Smooth muscle cell (in vitro differentiated cells): Measurements from ENCODE around the gene FAM78A. TPM values are rescaled to one million over a fixed set of nuclear protein-coding genes. Genes with fewer than 3 reads are reported as not detected.

Source experiments
- DNase-seq: peaks from one replicate; lab custom pipeline; 2025; ENCODE audit not compliant: unreplicated experiment; lab: John Stamatoyannopoulos, UW
- H2AFZ ChIP-seq: fragments of 200-600 bp; sonication (generic); 2 replicates; pipeline ENCODE4 v1.6.0; 2016; ENCODE audit warnings: antibody characterized with exemption, low read depth, mild to moderate bottlenecking
- H3F3A ChIP-seq: fragments of 200-600 bp; sonication (generic); 2 replicates; pipeline ENCODE4 v1.6.0; 2017; ENCODE audit warnings: antibody characterized with exemption, low read depth
- H3K27ac ChIP-seq: fragments of 200-600 bp; sonication (generic); 2 replicates; pipeline ENCODE4 v1.5.1; 2016; ENCODE audit warnings: low read depth, mild to moderate bottlenecking
- H3K27me3 ChIP-seq: fragments of 200-600 bp; sonication (generic); 2 replicates; pipeline ENCODE4 v1.6.1; 2016; ENCODE audit warnings: low read depth, mild to moderate bottlenecking
- H3K36me3 ChIP-seq: fragments of 200-600 bp; sonication (generic); 2 replicates; pipeline ENCODE4 v1.5.1; 2016; ENCODE audit warnings: low read depth
- H3K4me1 ChIP-seq: fragments of 200-600 bp; sonication (generic); 2 replicates; pipeline ENCODE4 v1.5.1; 2016; ENCODE audit warnings: low read depth
- H3K4me2 ChIP-seq: fragments of 200-600 bp; sonication (generic); 2 replicates; pipeline ENCODE4 v1.6.0; 2016; ENCODE audit warnings: mild to moderate bottlenecking
- H3K4me3 ChIP-seq: fragments of 200-600 bp; sonication (generic); 2 replicates; pipeline ENCODE4 v1.5.1; 2016; ENCODE audit warnings: mild to moderate bottlenecking
- H3K79me2 ChIP-seq: fragments of 200-600 bp; sonication (generic); 2 replicates; pipeline ENCODE4 v1.6.0; 2016; ENCODE audit warnings: low read depth, mild to moderate bottlenecking
- H3K9ac ChIP-seq: fragments of 200-600 bp; sonication (generic); 2 replicates; pipeline ENCODE4 v1.6.0; 2016; ENCODE audit warnings: low read depth
- H3K9me3 ChIP-seq: fragments of 200-600 bp; sonication (generic); replicated peaks from 2 replicates; pipeline ENCODE4 v1.5.1; 2016; ENCODE audit warnings: low read depth
- H4K20me1 ChIP-seq: fragments of 200-600 bp; sonication (generic); 2 replicates; pipeline ENCODE4 v1.6.0; 2016; ENCODE audit warnings: low read depth
- CTCF ChIP-seq: fragments of 200-600 bp; sonication (generic); IDR thresholded peaks from 2 replicates; pipeline ENCODE4 v1.5.1; 2017; ENCODE audit warnings: borderline replicate concordance, mild to moderate bottlenecking, antibody characterized with exemption; ENCODE audit not compliant: insufficient read depth, poor library complexity, severe bottlenecking
- WGBS: methylation state at CpG from one replicate; pipeline ENCODE4 v1.1.7; 2016; ENCODE audit warnings: low lambda C conversion rate; 5-methylcytosine and 5-hydroxymethylcytosine counted together
- polyA plus RNA-seq: library from polyadenylated mRNA; unstranded; fragments of >200 nt; fragmentation: Nextera tagmentation; extraction: Ambion mirVana; gene quantifications from 2 replicates; pipeline ENCODE4 v1.2.1, GENCODE V29; 2016
- total RNA-seq: library from RNA; depleted of rRNA; stranded (reverse); fragments of >200 nt; gene quantifications from 2 replicates; pipeline ENCODE4 v1.2.3, GENCODE V29; 2014

Gene FAM78A
- total and polyA plus RNA-seq, 2 experiments from 2014 or later = 3.6 to 4.2 TPM

- Histone ChIP-seq H3F3A (no peaks in the 10 kb centered on the region), H3K27me3 (no peaks in the 10 kb centered on the region), H3K4me2 (no peak overlapping the region), H3K9me3 (no peaks in the 10 kb centered on the region), H3K4me3 (no peak overlapping the region), H3K9ac (no peak overlapping the region), H4K20me1 (no peaks in the 10 kb centered on the region), H3K36me3 (no peaks in the 10 kb centered on the region), H3K4me1 (peaks cover 11% of the 10 kb centered on the region), H3K79me2 (no peaks in the 10 kb centered on the region), H3K27ac (no peak overlapping the region), H2AFZ (no peak overlapping the region)
- 89% methylated on average over 4 of the region's 5 CpGs for WGBS
- no peak for DNase-seq
- no peak for TF ChIP-seq CTCF
These were observed 57.9 kb downstream of the FAM78A start for GRCh38 chr9:131218370-131218769.

GRCh38 chr9:131217331-131218031 is 58.8 kb downstream of the FAM78A start:
- Histone ChIP-seq H3F3A (no peaks in the 10 kb centered on the region), H3K27ac (no peak overlapping the region), H3K4me2 (no peak overlapping the region), H4K20me1 (no peaks in the 10 kb centered on the region), H3K4me1 (peaks cover 11% of the 10 kb centered on the region), H2AFZ (no peak overlapping the region), H3K9me3 (no peaks in the 10 kb centered on the region), H3K27me3 (no peaks in the 10 kb centered on the region), H3K4me3 (no peak overlapping the region), H3K79me2 (no peaks in the 10 kb centered on the region), H3K36me3 (no peaks in the 10 kb centered on the region), H3K9ac (no peak overlapping the region)
- DNase-seq = no peak
- TF ChIP-seq CTCF = no peak
- 78% methylated on average over 6 of the region's 6 CpGs for WGBS

- Histone ChIP-seq H3K9ac (no peak overlapping the region), H3K4me1 (peaks cover 11% of the 10 kb centered on the region), H3K27me3 (no peaks in the 10 kb centered on the region), H3K27ac (no peak overlapping the region), H4K20me1 (no peaks in the 10 kb centered on the region), H3K79me2 (no peaks in the 10 kb centered on the region), H2AFZ (no peak overlapping the region), H3K9me3 (no peaks in the 10 kb centered on the region), H3K4me3 (no peak overlapping the region), H3K4me2 (no peak overlapping the region), H3F3A (no peaks in the 10 kb centered on the region), H3K36me3 (no peaks in the 10 kb centered on the region)
- TF ChIP-seq CTCF = no peak
- DNase-seq = no peak
- WGBS = 96% methylated on average over 4 of the region's 4 CpGs
These were observed 59.5 kb downstream of the FAM78A start for GRCh38 chr9:131216806-131217205.

- DNase-seq = no peak
- H3K27me3 ChIP-seq = no peaks in the 10 kb centered on the region
- no peaks in the 10 kb centered on the region for H3K36me3 ChIP-seq
- no peaks in the 10 kb centered on the region for H3K79me2 ChIP-seq
- no peak overlapping the region for H3K4me2 ChIP-seq
- no peak overlapping the region for H3K9ac ChIP-seq
- TF ChIP-seq CTCF = no peak
- H3K4me3 ChIP-seq = no peak overlapping the region
- peaks cover 5% of the 10 kb centered on the region for H3K4me1 ChIP-seq
- H4K20me1 ChIP-seq = no peaks in the 10 kb centered on the region
- H2AFZ ChIP-seq = no peak overlapping the region
- H3K9me3 ChIP-seq = no peaks in the 10 kb centered on the region
- WGBS = 92% methylated on average over 4 of the region's 4 CpGs
- no peaks in the 10 kb centered on the region for H3F3A ChIP-seq
- no peak overlapping the region for H3K27ac ChIP-seq
These were observed 61.4 kb downstream of the FAM78A start for GRCh38 chr9:131214876-131215275.
